GM13977 (cell line): ENCODE measurements around the gene TPRX1.
A peak's percentile ranks its signal among the peaks of the same experiment; 100 is the strongest.
"Not testable (repeated sequence)": the region's sequence is repeated elsewhere in the genome, so short reads cannot be mapped to it uniquely, and the experiment has no call there.

Source experiments
- DNase-seq: peaks from one replicate; pipeline ENCODE4 v3.0.0; 2012; ENCODE audit warnings: low spot score
- CTCF ChIP-seq: IDR thresholded peaks from 2 replicates; pipeline ENCODE4 v1.5.1; 2012; ENCODE audit warnings: mild to moderate bottlenecking, control low read depth; ENCODE audit not compliant: insufficient read depth; ENCODE audit errors: extremely low read depth, missing control alignments
- in situ Hi-C: fragments of 300-500 bp; cut with MboI; formaldehyde crosslinking; loops from one replicate; pipeline ENCODE4 v1.12.0; 2022; ENCODE audit warnings: low sequenced_read_pairs, low pct_unique_long_range_greater_than_20kb, mixed read lengths, inconsistent platforms; ENCODE audit not compliant: unreplicated experiment

TPRX1 gene

GRCh38 chr19:47819858-47820257 is 15.5 kb upstream of the TPRX1 start:
- in situ Hi-C loops = no loop called here
- DNase-seq = no peak
- TF ChIP-seq CTCF = no peak

GRCh38 chr19:47818221-47818620 is 13.9 kb upstream of the TPRX1 start:
- DNase-seq, in situ Hi-C loops: not testable (repeated sequence)

GRCh38 chr19:47816270-47816669 is 11.9 kb upstream of the TPRX1 start:
- in situ Hi-C loops = not testable (repeated sequence)

GRCh38 chr19:47813995-47814328 is 9.6 kb upstream of the TPRX1 start:
- in situ Hi-C loops = no loop called here
- no peak for TF ChIP-seq CTCF

More at GRCh38 chr19:47816270-47816669, 11.9 kb upstream of the TPRX1 start:
- DNase-seq = not testable (repeated sequence)

GRCh38 chr19:47813304-47813994 is 9.1 kb upstream of the TPRX1 start:
- peak; percentile 84 for DNase-seq
- in situ Hi-C loops = no loop called here
- peak; percentile 86 for TF ChIP-seq CTCF

More at GRCh38 chr19:47813995-47814328, 9.6 kb upstream of the TPRX1 start:
- no peak for DNase-seq

GRCh38 chr19:47806435-47806834 is 2.1 kb upstream of the TPRX1 start:
- in situ Hi-C loops = no loop called here
- DNase-seq = no peak
- no peak for TF ChIP-seq CTCF

GRCh38 chr19:47805313-47805712 is 962 bp upstream of the TPRX1 start:
- in situ Hi-C loops = no loop called here
- DNase-seq = no peak
- TF ChIP-seq CTCF = no peak

GRCh38 chr19:47803671-47804070 is 680 bp downstream of the TPRX1 start:
- in situ Hi-C loops, DNase-seq: not testable (repeated sequence)

- DNase-seq, in situ Hi-C loops: not testable (repeated sequence)
Observed at GRCh38 chr19:47803148-47803547, 1.2 kb downstream of the TPRX1 start.
